ENCODE results near the gene TTLL12.

The TTLL12 gene

GRCh38 chr22:43134553-43134952 lies 52.4 kb downstream of the TTLL12 start:
- no peaks in the 10 kb centered on the region for H3K9me3 ChIP-seq (ENCODE audit: control insufficient read depth, insufficient read depth, low read length)
- H3K4me1 ChIP-seq (ENCODE audit: insufficient read depth, low read length) = no peaks in the 10 kb centered on the region
- peaks cover 16% of the 10 kb centered on the region for H3K36me3 ChIP-seq (ENCODE audit: insufficient read depth, low read length)
- H3K9ac ChIP-seq (ENCODE audit: low read depth, low read length) = no peak overlapping the region

- Histone ChIP-seq H3K9me3 (ENCODE audit: control insufficient read depth, insufficient read depth, low read length) (no peaks in the 10 kb centered on the region), H3K4me1 (ENCODE audit: insufficient read depth, low read length) (no peaks in the 10 kb centered on the region), H3K9ac (ENCODE audit: low read depth, low read length) (no peak overlapping the region)
Observed at GRCh38 chr22:43133401-43133800, 53.5 kb downstream of the TTLL12 start.

GRCh38 chr22:43131773-43132501 lies 55.0 kb downstream of the TTLL12 start:
- Histone ChIP-seq H3K36me3 (ENCODE audit: insufficient read depth, low read length) (peaks cover 16% of the 10 kb centered on the region), H3K9ac (ENCODE audit: low read depth, low read length) (no peak overlapping the region), H3K9me3 (ENCODE audit: control insufficient read depth, insufficient read depth, low read length) (no peaks in the 10 kb centered on the region), H3K4me1 (ENCODE audit: insufficient read depth, low read length) (peaks cover 9% of the 10 kb centered on the region; the same call in 1 of the 2 replicates)

More at GRCh38 chr22:43133401-43133800, 53.5 kb downstream of the TTLL12 start:
- peaks cover 16% of the 10 kb centered on the region for H3K36me3 ChIP-seq (ENCODE audit: insufficient read depth, low read length)

GRCh38 chr22:43129426-43130425 lies 57.2 kb downstream of the TTLL12 start:
- Histone ChIP-seq H3K4me1 (ENCODE audit: insufficient read depth, low read length) (peaks cover 13% of the 10 kb centered on the region; the same call in 1 of the 2 replicates), H3K9me3 (ENCODE audit: control insufficient read depth, insufficient read depth, low read length) (no peaks in the 10 kb centered on the region), H3K9ac (ENCODE audit: low read depth, low read length) (no peak overlapping the region)

DNA sequence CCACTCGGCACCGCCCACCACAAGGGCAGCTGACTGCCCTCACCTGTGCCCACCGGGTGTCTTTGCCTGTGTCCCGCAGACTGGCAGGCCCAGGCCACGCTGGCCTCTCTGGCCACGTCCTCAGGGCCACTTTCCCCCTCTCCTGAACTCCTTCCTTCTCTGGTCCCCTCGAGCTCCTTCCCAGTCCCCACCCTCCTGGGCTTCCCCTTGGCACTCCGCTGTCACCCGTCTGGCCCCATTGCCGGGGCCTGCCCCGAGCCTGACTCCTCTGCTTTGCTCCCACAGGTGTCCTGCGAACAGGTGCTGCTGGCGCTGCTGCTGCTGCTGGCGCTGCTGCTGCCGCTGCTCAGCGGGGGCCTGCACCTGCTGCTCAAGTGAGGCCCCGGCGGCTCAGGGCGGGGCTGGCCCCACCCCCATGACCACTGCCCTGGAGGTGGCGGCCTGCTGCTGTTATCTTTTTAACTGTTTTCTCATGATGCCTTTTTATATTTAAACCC lies 58.0 kb downstream of the TTLL12 start:
- peaks cover 4% of the 10 kb centered on the region for H3K36me3 ChIP-seq (ENCODE audit: insufficient read depth, low read length)
- peaks cover 13% of the 10 kb centered on the region; the same call in 1 of the 2 replicates for H3K4me1 ChIP-seq (ENCODE audit: insufficient read depth, low read length)
- no peaks in the 10 kb centered on the region for H3K9me3 ChIP-seq (ENCODE audit: control insufficient read depth, insufficient read depth, low read length)
- H3K9ac ChIP-seq (ENCODE audit: low read depth, low read length) = no peak overlapping the region

More at GRCh38 chr22:43129426-43130425, 57.2 kb downstream of the TTLL12 start:
- peaks cover 8% of the 10 kb centered on the region for H3K36me3 ChIP-seq (ENCODE audit: insufficient read depth, low read length)

DNA sequence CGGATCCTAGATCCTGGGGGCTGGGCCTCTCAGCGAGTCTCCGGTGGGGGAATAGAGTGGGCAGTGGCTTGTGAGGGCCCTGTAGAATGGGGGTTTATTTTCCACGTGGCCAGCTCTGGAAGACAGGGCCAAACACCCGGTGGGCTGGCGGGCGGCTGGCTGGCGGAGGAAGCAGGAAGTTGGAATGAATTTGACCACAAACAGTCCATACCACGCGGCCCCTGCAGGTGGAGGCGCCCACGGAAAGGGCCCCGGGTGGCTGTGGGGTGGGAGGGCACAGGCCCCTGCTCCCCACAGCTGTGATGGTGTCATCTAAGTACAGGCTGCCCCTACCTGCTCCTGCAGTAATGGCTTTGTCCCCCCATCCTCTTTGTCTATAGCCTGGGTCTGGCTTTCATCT lies 58.8 kb downstream of the TTLL12 start:
- H3K36me3 ChIP-seq (ENCODE audit: insufficient read depth, low read length) = no peaks in the 10 kb centered on the region; the same call in none of the 2 replicates
- peaks cover 13% of the 10 kb centered on the region; the same call in 1 of the 2 replicates for H3K4me1 ChIP-seq (ENCODE audit: insufficient read depth, low read length)
- H3K9ac ChIP-seq (ENCODE audit: low read depth, low read length) = no peak overlapping the region
- H3K9me3 ChIP-seq (ENCODE audit: control insufficient read depth, insufficient read depth, low read length) = no peaks in the 10 kb centered on the region

DNA sequence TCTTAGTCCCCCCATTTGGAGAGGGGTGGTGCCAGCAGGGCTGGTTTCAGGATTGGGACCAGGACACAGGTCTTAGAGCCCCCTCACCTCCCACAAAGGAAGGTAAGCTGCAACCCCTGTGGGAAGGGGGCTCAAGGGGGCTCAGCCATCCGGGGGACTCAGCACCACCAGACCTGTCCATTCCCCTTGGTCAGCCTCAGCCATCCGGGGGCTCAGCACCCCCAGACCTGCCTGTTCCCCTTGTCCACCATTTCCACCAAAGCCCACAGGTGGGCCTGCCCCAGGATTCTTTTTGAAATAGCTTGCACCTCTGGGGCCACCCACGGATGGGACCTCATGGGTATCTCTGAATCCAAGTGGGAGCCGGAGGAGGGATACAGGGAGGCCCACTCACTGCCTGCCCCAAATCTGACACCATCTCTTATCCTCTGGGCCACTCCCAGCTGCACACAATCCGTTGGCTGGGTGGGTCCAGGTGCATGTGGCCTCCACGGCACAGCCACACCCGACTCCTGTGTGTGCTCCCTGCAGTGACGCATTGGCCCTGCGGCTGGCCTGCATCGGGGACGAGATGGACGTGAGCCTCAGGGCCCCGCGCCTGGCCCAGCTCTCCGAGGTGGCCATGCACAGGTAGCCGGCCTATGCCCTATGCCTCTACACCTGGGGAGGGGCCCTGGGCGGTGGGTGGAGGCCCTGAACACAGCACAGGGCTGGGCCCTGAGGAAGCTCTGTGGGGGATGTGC lies 59.6 kb downstream of the TTLL12 start:
- peaks cover 13% of the 10 kb centered on the region; the same call in 1 of the 2 replicates for H3K4me1 ChIP-seq (ENCODE audit: insufficient read depth, low read length)
- H3K9ac ChIP-seq (ENCODE audit: low read depth, low read length) = no peak overlapping the region
- no peaks in the 10 kb centered on the region; the same call in 1 of the 2 replicates for H3K36me3 ChIP-seq (ENCODE audit: insufficient read depth, low read length)
- H3K9me3 ChIP-seq (ENCODE audit: control insufficient read depth, insufficient read depth, low read length) = no peaks in the 10 kb centered on the region

DNA sequence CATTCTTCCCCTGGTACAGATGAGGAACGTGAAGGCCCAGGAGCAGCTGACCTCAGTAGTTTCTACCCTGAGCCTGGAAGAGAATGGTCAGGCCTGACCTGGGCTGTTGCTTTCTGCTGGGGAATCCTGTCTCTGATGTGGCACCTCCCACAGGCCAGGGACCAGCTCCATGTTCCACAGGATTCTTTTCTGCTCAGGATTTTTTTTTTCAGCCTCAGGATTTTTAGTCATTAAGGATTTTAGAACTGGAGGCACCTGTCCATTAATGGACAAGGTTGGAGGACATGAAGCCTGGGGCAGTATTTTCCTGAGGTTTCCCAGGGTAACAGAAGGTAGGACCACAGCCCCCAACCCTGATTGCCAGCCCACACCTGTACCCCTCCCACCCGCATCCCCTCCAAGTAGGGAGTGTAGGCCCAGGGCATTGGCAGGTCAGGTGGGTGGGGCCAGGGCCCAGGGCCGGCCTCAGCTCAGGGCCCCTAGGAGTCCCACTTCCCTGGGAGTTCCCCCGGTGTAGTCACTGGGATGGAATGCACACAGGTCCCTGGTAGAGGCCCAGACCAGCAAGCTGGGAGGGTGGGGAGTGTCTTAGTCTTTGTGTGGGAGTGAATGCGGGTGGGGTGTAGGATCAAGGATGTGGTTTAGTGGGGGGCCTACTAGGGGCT lies 60.3 kb downstream of the TTLL12 start:
- no peak overlapping the region for H3K9ac ChIP-seq (ENCODE audit: low read depth, low read length)
- H3K4me1 ChIP-seq (ENCODE audit: insufficient read depth, low read length) = peaks cover 13% of the 10 kb centered on the region; the same call in 1 of the 2 replicates
- H3K9me3 ChIP-seq (ENCODE audit: control insufficient read depth, insufficient read depth, low read length) = no peaks in the 10 kb centered on the region
- H3K36me3 ChIP-seq (ENCODE audit: insufficient read depth, low read length) = no peaks in the 10 kb centered on the region

GRCh38 chr22:43118953-43119458 lies 67.9 kb downstream of the TTLL12 start:
- no peak overlapping the region for H3K9ac ChIP-seq (ENCODE audit: low read depth, low read length)
- H3K9me3 ChIP-seq (ENCODE audit: control insufficient read depth, insufficient read depth, low read length) = no peaks in the 10 kb centered on the region
- H3K36me3 ChIP-seq (ENCODE audit: insufficient read depth, low read length) = no peaks in the 10 kb centered on the region
- H3K4me1 ChIP-seq (ENCODE audit: insufficient read depth, low read length) = peaks cover 6% of the 10 kb centered on the region; the same call in 1 of the 2 replicates

DNA sequence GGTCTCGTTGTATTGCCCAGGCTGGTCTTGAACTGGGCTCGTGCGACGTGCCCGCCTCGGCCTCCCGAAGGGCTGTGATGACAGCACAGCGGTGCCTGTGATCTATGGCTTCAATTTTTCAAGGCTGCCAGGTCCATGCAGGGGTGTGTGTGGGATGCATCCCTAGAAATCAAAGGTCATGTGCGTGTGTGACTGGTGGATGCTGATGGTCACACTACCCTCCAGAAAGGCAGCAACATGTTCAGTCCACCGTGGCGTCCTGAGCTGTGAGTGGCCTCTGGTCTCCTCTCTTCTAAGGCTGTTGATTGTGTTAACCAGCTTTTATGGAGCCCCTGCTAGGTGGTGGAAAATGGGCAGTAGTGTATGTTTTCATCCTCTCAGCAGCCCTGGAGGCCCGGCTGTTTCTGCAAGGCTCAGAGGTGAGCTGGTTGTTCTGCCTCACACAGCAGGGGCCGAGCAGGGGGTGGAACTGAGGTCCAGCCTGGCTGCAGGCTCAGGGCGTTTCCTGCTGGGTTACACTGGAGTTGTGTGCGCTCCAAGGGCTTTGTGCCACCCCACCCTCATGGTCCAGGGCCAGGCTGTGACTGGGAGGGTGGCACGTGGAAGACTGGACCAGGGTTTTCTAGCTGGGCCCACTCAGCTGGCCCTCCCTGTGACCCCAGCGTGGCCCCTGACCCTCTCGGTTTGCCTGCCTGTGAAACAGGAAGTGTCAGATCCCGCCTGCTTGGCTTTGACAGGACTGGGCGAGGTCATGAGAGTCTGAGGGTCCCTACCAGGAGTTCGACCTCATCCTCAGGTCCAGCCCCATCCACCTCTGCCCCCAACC lies 68.7 kb downstream of the TTLL12 start:
- Histone ChIP-seq H3K9me3 (ENCODE audit: control insufficient read depth, insufficient read depth, low read length) (no peaks in the 10 kb centered on the region), H3K9ac (ENCODE audit: low read depth, low read length) (no peak overlapping the region), H3K36me3 (ENCODE audit: insufficient read depth, low read length) (no peaks in the 10 kb centered on the region), H3K4me1 (ENCODE audit: insufficient read depth, low read length) (peaks cover 6% of the 10 kb centered on the region; the same call in 1 of the 2 replicates)

DNA sequence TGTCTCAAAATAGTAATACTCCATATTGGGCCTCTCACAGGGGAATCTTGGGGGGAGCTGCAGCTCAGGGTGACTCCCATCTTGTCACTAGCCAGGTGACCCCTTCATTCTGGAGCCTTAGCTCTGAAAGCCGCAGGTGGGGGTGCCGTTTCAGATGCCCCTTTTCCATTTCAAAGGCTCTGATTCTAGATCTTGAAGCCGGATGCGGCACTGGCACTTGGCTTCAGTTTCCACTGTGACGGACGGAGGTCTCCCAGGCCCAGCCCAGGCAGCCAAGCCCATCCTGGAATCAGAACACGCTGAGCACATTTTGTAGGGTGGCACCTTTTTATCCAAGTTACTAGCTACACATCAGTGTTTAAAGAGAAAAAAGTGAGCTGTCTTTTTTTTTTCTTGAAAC lies 70.0 kb downstream of the TTLL12 start:
- Histone ChIP-seq H3K9me3 (ENCODE audit: control insufficient read depth, insufficient read depth, low read length) (no peaks in the 10 kb centered on the region), H3K4me1 (ENCODE audit: insufficient read depth, low read length) (peaks cover 6% of the 10 kb centered on the region; the same call in 1 of the 2 replicates), H3K9ac (ENCODE audit: low read depth, low read length) (no peak overlapping the region), H3K36me3 (ENCODE audit: insufficient read depth, low read length) (no peaks in the 10 kb centered on the region)

Measured in ES-I3 (cell line).